HepG2 (cell line): ENCODE measurements around the gene SEMA7A. TPM values are rescaled to one million over a fixed set of nuclear protein-coding genes. Genes with fewer than 3 reads are reported as not detected.

ENCODE experiments used
- ATAC-seq: fragments of 200-7000 bp; cut with Tn5 transposase; 3 replicates; pipeline ENCODE4 v1.9.1; 2020; ENCODE audit warnings: mild to moderate bottlenecking, moderate library complexity
- BruUV-seq: library from RNA; stranded (reverse); fragments of 400-500 nt; replicated peaks from 2 replicates; lab custom pipeline; 2021; lab: Mats Ljungman, UMichigan
- CTCF ChIA-PET: fragments of 300-600 bp; formaldehyde crosslinking; extraction: SDS; loops from one replicate; lab custom pipeline; 2021; ENCODE audit warnings: low total read pairs, inconsistent platforms, low intra/inter-chr PET ratio; lab: Yijun Ruan, JAX
- POLR2A ChIA-PET: fragments of 350-600 bp; sonication (Branson Sonifier 250); formaldehyde crosslinking; loops from one replicate; lab custom pipeline; 2020; ENCODE audit warnings: antibody characterized with exemption, inconsistent platforms; lab: Yijun Ruan, JAX
- DNase-seq: peaks from one replicate; pipeline ENCODE4 v3.0.0-alpha.2; 2015; ENCODE audit warnings: low spot score
- FAIRE-seq: peaks from 3 replicates; lab custom pipeline; 2011; peaks lifted over from hg19 to GRCh38; lab: Jason Lieb, UNC
- H2AFZ ChIP-seq: one replicate; pipeline ENCODE4 v1.6.1; 2011; ENCODE audit warnings: low read length, inconsistent platforms
- H3K27ac ChIP-seq: fragments of 300-600 bp; 3 replicates; pipeline ENCODE4 v1.8.0; 2011; ENCODE audit warnings: mixed run types, mild to moderate bottlenecking, mixed read lengths, low read length, inconsistent platforms; ENCODE audit not compliant: insufficient read depth; ENCODE audit errors: extremely low read length
- H3K27me3 ChIP-seq, 2 experiments: fragments of 200-600 bp in 1 of 2; 2 replicates in 1 of 2; 3 replicates in 1 of 2; pipeline versions ENCODE4 v1.6.0 to v1.8.0; 2011; ENCODE audit warnings: low read length in 2 of 2, mild to moderate bottlenecking in 2 of 2, moderate library complexity in 2 of 2, inconsistent platforms in 1 of 2; ENCODE audit not compliant: insufficient read depth in 2 of 2, control insufficient read depth in 1 of 2
- H3K36me3 ChIP-seq, 2 experiments: fragments of 200-600 bp in 1 of 2; replicated peaks in 1 of 2; 2 replicates in 1 of 2; 3 replicates in 1 of 2; pipeline versions ENCODE4 v1.5.1 to v1.8.0; 2011; ENCODE audit warnings: low read length in 2 of 2, inconsistent platforms in 1 of 2; ENCODE audit not compliant: insufficient read depth in 2 of 2, control insufficient read depth in 1 of 2
- H3K4me1 ChIP-seq: 2 replicates; pipeline ENCODE4 v1.5.1; 2012; ENCODE audit warnings: low read length, inconsistent platforms; ENCODE audit not compliant: insufficient read depth
- H3K4me2 ChIP-seq: 2 replicates; pipeline ENCODE4 v1.6.0; 2011; ENCODE audit warnings: low read depth, low read length, inconsistent platforms
- H3K4me3 ChIP-seq, 3 experiments: fragments of 200-600 bp in 1 of 3; sonication (generic), shearing (Covaris generic) in 1 of 3; replicated peaks in 1 of 3; 2 replicates each; pipeline ENCODE4 v1.5.1; 2011 to 2016; ENCODE audit warnings: low read length in 3 of 3, inconsistent platforms in 2 of 3, low read depth in 2 of 3, mild to moderate bottlenecking in 2 of 3, control low read depth in 1 of 3, mixed read lengths in 1 of 3; ENCODE audit not compliant: insufficient read depth in 1 of 3
- H3K79me2 ChIP-seq: one replicate; pipeline ENCODE4 v1.6.1; 2011; ENCODE audit warnings: low read length, inconsistent platforms; ENCODE audit not compliant: insufficient read depth
- H3K9ac ChIP-seq: 2 replicates; pipeline ENCODE4 v1.6.0; 2011; ENCODE audit warnings: mild to moderate bottlenecking, low read depth, low read length, inconsistent platforms; ENCODE audit not compliant: insufficient read depth
- H3K9me3 ChIP-seq: 2 replicates; pipeline ENCODE4 v1.5.1; 2012; ENCODE audit warnings: mild to moderate bottlenecking, low read length
- H4K20me1 ChIP-seq: 2 replicates; pipeline ENCODE4 v1.6.0; 2011; ENCODE audit warnings: inconsistent platforms, mild to moderate bottlenecking, low read length, moderate library complexity; ENCODE audit not compliant: insufficient read depth
- ELF1 ChIP-seq: sonication (generic); formaldehyde crosslinking; IDR thresholded peaks from 2 replicates; pipeline ENCODE4 v1.4.0; 2020; ENCODE audit warnings: missing genetic modification reagents
- HNRNPL ChIP-seq: fragments of 200-400 bp; formaldehyde crosslinking; IDR thresholded peaks from 2 replicates; pipeline ENCODE4 v1.6.1; 2017; ENCODE audit warnings: mild to moderate bottlenecking, low read depth, low read length
- MIER2 ChIP-seq: IDR thresholded peaks from 2 replicates; pipeline ENCODE4 v1.6.1; 2016; ENCODE audit warnings: missing biosample characterization, missing genetic modification reagents
- SP5 ChIP-seq: IDR thresholded peaks from 2 replicates; pipeline ENCODE4 v1.6.1; 2016; ENCODE audit warnings: low read depth, borderline replicate concordance
- TMF1 ChIP-seq: sonication (generic); formaldehyde crosslinking; IDR thresholded peaks from 2 replicates; pipeline ENCODE4 v1.8.1; 2022; ENCODE audit warnings: low read depth, missing genetic modification reagents
- ZFY ChIP-seq: sonication (generic); formaldehyde crosslinking; IDR thresholded peaks from 2 replicates; pipeline ENCODE4 v1.4.0; 2020; ENCODE audit warnings: missing genetic modification reagents
- WGBS: methylation state at CpG from one replicate; pipeline ENCODE4 v1.1.6; 2017; ENCODE audit warnings: low lambda C conversion rate; 5-methylcytosine and 5-hydroxymethylcytosine counted together
- in situ Hi-C: cut with HindIII; loops from 2 replicates; pipeline ENCODE4 v1.10.0; 2017; ENCODE audit warnings: low pct_unique_long_range_greater_than_20kb; ENCODE audit not compliant: extremely low pct_ligation_motif_present
- intact Hi-C: fragments of 100-400 bp; cut with micrococcal nuclease; formaldehyde crosslinking; loops from one replicate; pipeline ENCODE4 v1.10.0; 2022; ENCODE audit not compliant: unreplicated experiment
- polyA plus RNA-seq, 8 experiments: library from polyadenylated mRNA; depleted of rRNA in 3 of 8; stranded (reverse) in 7 of 8; unstranded in 1 of 8; fragments of >200 nt; fragmentation: Illumina TruSeq in 4 of 8; extraction: Trizol in 4 of 8; gene quantifications; 2 replicates each; pipeline versions ENCODE4 v1.2.1 to v1.2.3, GENCODE V29; 2011 to 2016; ENCODE audit warnings: low read depth in 4 of 8, missing spikeins in 1 of 8, mixed read lengths in 1 of 8; ENCODE audit not compliant: insufficient read depth in 1 of 8
- total RNA-seq, 5 experiments: library from RNA; depleted of rRNA; stranded (reverse); fragments of >200 nt; fragmentation: Illumina TruSeq; extraction: Trizol; gene quantifications; 2 replicates each; pipeline ENCODE4 v1.2.3, GENCODE V29; 2016; ENCODE audit warnings: low read depth in 1 of 5
- TF ChIP-seq, protein P1 (sequence below): sonication (generic); formaldehyde crosslinking; IDR thresholded peaks from 2 replicates; pipeline ENCODE4 v1.4.0; 2020; ENCODE audit warnings: missing genetic modification reagents
- TF ChIP-seq, protein P2 (sequence below): sonication (generic); formaldehyde crosslinking; IDR thresholded peaks from 2 replicates; pipeline ENCODE4 v1.4.0; 2020; ENCODE audit warnings: missing genetic modification reagents, borderline replicate concordance
- TF ChIP-seq, protein P3 (sequence below): sonication (generic); formaldehyde crosslinking; conservative IDR thresholded peaks from 2 replicates; pipeline ENCODE4 v1.4.0; 2020; ENCODE audit warnings: missing genetic modification reagents
- TF ChIP-seq, protein P4 (sequence below): sonication (generic); formaldehyde crosslinking; IDR thresholded peaks from 2 replicates; pipeline ENCODE4 v1.4.0; 2020; ENCODE audit warnings: missing genetic modification reagents
- TF ChIP-seq, protein P5 (sequence below): sonication (generic); formaldehyde crosslinking; IDR thresholded peaks from 2 replicates; pipeline ENCODE4 v1.5.1; 2020; ENCODE audit warnings: missing genetic modification reagents, mild to moderate bottlenecking, borderline replicate concordance

SEMA7A gene
- total and polyA plus RNA-seq, 2 of the 13 experiments (the other 11 are each of a cell fraction or from before 2014, with no cell fraction given): 9.0 to 15.8 TPM

DNA sequence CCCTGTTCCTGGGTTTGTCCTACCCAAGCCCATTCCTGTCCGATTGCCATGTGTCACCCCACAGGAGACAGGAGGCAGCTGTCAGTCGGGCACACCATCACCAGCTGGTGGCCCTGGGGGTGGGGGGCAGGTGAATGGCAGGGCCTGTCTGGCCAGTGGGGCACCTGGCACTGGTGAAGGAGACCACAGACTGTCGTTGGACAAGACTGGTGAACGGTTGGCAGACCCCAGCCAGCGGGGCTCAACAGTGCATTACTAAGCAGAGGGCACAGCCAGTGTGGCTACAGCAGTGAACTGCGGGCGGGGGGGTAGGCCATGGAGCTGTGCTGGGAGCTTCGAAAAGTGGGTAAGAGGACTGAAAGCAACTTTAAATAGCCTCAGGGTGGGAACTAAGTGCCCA, 2.1 kb downstream of the SEMA7A start:
- WGBS: 81% methylated on average over 8 of the region's 8 CpGs
- in situ Hi-C loops: loop anchor here (5.0 kb wide), 1 partner anchor 44 kb away; no protein-coding TSS in a partner anchor
- H3K79me2 ChIP-seq: peaks cover 59% of the 10 kb centered on the region
- H3K27ac ChIP-seq: no peak overlapping the region
- FAIRE-seq (no peak), DNase-seq (no peak)
- H3K36me3 ChIP-seq: peaks cover 11 to 14% of the 10 kb centered on the region in 2 experiments
- H3K4me1 ChIP-seq: peaks cover 79% of the 10 kb centered on the region
- CTCF ChIA-PET: no interaction called here
- POLR2A ChIA-PET: interaction anchor here (1.0 to 9.8 kb wide), 9 partner anchors 11 to 50 kb away, joined by 3 to 140 read pairs (median 10); partner anchors contain the start of gene UBL7
- H4K20me1 ChIP-seq: peaks cover 19% of the 10 kb centered on the region
- no TSS peak for BruUV-seq
- intact Hi-C loops: no loop called here
- TF ChIP-seq MIER2 (no peak), ZFY (peak; percentile 21; the same call in 1 of the 2 replicates), SP5 (CRISPR knock-in tag) (no peak), HNRNPL (0 out of 2 replicates have a peak, but pooled peaks have one; percentile 48), ELF1 (no peak), TMF1 (CRISPR knock-in tag) (no peak)
- TF ChIP-seq, protein P1, sequence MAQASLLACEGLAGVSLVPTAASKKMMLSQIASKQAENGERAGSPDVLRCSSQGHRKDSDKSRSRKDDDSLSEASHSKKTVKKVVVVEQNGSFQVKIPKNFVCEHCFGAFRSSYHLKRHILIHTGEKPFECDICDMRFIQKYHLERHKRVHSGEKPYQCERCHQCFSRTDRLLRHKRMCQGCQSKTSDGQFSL (CRISPR knock-in tag): peak; percentile 75
- TF ChIP-seq, protein P2, sequence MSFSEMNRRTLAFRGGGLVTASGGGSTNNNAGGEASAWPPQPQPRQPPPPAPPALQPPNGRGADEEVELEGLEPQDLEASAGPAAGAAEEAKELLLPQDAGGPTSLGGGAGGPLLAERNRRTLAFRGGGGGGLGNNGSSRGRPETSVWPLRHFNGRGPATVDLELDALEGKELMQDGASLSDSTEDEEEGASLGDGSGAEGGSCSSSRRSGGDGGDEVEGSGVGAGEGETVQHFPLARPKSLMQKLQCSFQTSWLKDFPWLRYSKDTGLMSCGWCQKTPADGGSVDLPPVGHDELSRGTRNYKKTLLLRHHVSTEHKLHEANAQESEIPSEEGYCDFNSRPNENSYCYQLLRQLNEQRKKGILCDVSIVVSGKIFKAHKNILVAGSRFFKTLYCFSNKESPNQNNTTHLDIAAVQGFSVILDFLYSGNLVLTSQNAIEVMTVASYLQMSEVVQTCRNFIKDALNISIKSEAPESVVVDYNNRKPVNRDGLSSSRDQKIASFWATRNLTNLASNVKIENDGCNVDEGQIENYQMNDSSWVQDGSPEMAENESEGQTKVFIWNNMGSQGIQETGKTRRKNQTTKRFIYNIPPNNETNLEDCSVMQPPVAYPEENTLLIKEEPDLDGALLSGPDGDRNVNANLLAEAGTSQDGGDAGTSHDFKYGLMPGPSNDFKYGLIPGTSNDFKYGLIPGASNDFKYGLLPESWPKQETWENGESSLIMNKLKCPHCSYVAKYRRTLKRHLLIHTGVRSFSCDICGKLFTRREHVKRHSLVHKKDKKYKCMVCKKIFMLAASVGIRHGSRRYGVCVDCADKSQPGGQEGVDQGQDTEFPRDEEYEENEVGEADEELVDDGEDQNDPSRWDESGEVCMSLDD (CRISPR knock-in tag): no peak
- TF ChIP-seq, protein P3, sequence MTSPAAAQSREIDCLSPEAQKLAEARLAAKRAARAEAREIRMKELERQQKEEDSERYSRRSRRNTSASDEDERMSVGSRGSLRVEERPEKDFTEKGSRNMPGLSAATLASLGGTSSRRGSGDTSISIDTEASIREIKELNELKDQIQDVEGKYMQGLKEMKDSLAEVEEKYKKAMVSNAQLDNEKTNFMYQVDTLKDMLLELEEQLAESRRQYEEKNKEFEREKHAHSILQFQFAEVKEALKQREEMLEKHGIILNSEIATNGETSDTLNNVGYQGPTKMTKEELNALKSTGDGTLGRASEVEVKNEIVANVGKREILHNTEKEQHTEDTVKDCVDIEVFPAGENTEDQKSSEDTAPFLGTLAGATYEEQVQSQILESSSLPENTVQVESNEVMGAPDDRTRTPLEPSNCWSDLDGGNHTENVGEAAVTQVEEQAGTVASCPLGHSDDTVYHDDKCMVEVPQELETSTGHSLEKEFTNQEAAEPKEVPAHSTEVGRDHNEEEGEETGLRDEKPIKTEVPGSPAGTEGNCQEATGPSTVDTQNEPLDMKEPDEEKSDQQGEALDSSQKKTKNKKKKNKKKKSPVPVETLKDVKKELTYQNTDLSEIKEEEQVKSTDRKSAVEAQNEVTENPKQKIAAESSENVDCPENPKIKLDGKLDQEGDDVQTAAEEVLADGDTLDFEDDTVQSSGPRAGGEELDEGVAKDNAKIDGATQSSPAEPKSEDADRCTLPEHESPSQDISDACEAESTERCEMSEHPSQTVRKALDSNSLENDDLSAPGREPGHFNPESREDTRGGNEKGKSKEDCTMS (CRISPR knock-in tag): no peak
- TF ChIP-seq, protein P4, sequence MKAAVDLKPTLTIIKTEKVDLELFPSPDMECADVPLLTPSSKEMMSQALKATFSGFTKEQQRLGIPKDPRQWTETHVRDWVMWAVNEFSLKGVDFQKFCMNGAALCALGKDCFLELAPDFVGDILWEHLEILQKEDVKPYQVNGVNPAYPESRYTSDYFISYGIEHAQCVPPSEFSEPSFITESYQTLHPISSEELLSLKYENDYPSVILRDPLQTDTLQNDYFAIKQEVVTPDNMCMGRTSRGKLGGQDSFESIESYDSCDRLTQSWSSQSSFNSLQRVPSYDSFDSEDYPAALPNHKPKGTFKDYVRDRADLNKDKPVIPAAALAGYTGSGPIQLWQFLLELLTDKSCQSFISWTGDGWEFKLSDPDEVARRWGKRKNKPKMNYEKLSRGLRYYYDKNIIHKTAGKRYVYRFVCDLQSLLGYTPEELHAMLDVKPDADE: 0 out of 2 replicates have a peak, but pooled peaks have one; percentile 38
- TF ChIP-seq, protein P5, sequence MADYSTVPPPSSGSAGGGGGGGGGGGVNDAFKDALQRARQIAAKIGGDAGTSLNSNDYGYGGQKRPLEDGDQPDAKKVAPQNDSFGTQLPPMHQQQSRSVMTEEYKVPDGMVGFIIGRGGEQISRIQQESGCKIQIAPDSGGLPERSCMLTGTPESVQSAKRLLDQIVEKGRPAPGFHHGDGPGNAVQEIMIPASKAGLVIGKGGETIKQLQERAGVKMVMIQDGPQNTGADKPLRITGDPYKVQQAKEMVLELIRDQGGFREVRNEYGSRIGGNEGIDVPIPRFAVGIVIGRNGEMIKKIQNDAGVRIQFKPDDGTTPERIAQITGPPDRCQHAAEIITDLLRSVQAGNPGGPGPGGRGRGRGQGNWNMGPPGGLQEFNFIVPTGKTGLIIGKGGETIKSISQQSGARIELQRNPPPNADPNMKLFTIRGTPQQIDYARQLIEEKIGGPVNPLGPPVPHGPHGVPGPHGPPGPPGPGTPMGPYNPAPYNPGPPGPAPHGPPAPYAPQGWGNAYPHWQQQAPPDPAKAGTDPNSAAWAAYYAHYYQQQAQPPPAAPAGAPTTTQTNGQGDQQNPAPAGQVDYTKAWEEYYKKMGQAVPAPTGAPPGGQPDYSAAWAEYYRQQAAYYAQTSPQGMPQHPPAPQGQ: no peak
- TF ChIP-seq, all 625 proteins: peak for 4
- Histone ChIP-seq H3K27me3 (no peaks in the 10 kb centered on the region), H3K9ac (no peak overlapping the region), H3K4me3 (peak overlapping the region in 1 of 3 experiments; percentile 87; a peak in 2 of 6 replicates), H2AFZ (no peak overlapping the region), H3K9me3 (no peaks in the 10 kb centered on the region), H3K4me2 (peak overlapping the region; percentile 75)
- ATAC-seq: no peak
